Loucy (cell line): ENCODE results near the gene EPS8L3.

ENCODE experiments used
- H2AFZ ChIP-seq: fragments of 200-600 bp; sonication (generic); 2 replicates; pipeline ENCODE4 v1.6.0; 2016; ENCODE audit warnings: antibody characterized with exemption, mild to moderate bottlenecking, low read length, moderate library complexity
- H3F3A ChIP-seq: fragments of 200-600 bp; 2 replicates; pipeline ENCODE4 v1.6.0; 2016; ENCODE audit warnings: antibody characterized with exemption, low read depth, mild to moderate bottlenecking
- H3K27me3 ChIP-seq: fragments of 200-600 bp; sonication (generic); 2 replicates; pipeline ENCODE4 v1.6.1; 2014; ENCODE audit warnings: low read length, mild to moderate bottlenecking; ENCODE audit not compliant: insufficient read depth, poor library complexity, severe bottlenecking
- H3K36me3 ChIP-seq: fragments of 200-600 bp; sonication (generic); 2 replicates; pipeline ENCODE4 v1.6.1; 2016; ENCODE audit warnings: low read length; ENCODE audit not compliant: insufficient read depth
- H3K4me1 ChIP-seq: fragments of 200-600 bp; sonication (generic); 2 replicates; pipeline ENCODE4 v1.5.1; 2014; ENCODE audit warnings: low read length, mild to moderate bottlenecking; ENCODE audit not compliant: insufficient read depth, poor library complexity, severe bottlenecking
- H3K4me2 ChIP-seq: fragments of 200-600 bp; sonication (generic); 2 replicates; pipeline ENCODE4 v1.6.0; 2014; ENCODE audit warnings: antibody characterized with exemption, low read length, low read depth, mild to moderate bottlenecking; ENCODE audit not compliant: poor library complexity, severe bottlenecking
- H3K4me3 ChIP-seq: fragments of 200-600 bp; sonication (generic); 2 replicates; pipeline ENCODE4 v1.5.1; 2014; ENCODE audit warnings: low read length, mild to moderate bottlenecking, mixed read lengths; ENCODE audit not compliant: poor library complexity, severe bottlenecking
- H3K79me2 ChIP-seq: fragments of 200-600 bp; sonication (generic); 2 replicates; pipeline ENCODE4 v1.6.1; 2014; ENCODE audit warnings: low read length; ENCODE audit not compliant: insufficient read depth
- H3K9ac ChIP-seq: fragments of 200-600 bp; sonication (generic); 2 replicates; pipeline ENCODE4 v1.6.0; 2014; ENCODE audit warnings: mild to moderate bottlenecking, low read depth, low read length, moderate library complexity; ENCODE audit not compliant: poor library complexity, severe bottlenecking
- H3K9me2 ChIP-seq: fragments of 200-600 bp; sonication (generic); replicated peaks from 2 replicates; pipeline ENCODE4 v1.6.1; 2016; ENCODE audit warnings: low read depth, low read length, mixed read lengths
- H3K9me3 ChIP-seq: fragments of 200-600 bp; sonication (generic); 2 replicates; pipeline ENCODE4 v1.6.1; 2014; ENCODE audit warnings: mild to moderate bottlenecking, antibody characterized with exemption, low read length, low read depth; ENCODE audit not compliant: insufficient read depth
- H4K20me1 ChIP-seq: fragments of 200-600 bp; sonication (generic); 2 replicates; pipeline ENCODE4 v1.6.0; 2014; ENCODE audit warnings: antibody characterized with exemption, low read length, mild to moderate bottlenecking; ENCODE audit not compliant: insufficient read depth, poor library complexity, severe bottlenecking
- CTCF ChIP-seq: fragments of 200-600 bp; sonication (generic); conservative IDR thresholded peaks from 2 replicates; pipeline ENCODE4 v1.5.1; 2014; ENCODE audit warnings: mild to moderate bottlenecking, antibody characterized with exemption, low read length
- EZH2phosphoT487 ChIP-seq: fragments of 200-600 bp; IDR thresholded peaks from 2 replicates; pipeline ENCODE4 v1.6.1; 2018; ENCODE audit warnings: antibody characterized with exemption, mild to moderate bottlenecking, moderate library complexity, borderline replicate concordance

EPS8L3 gene

GRCh38 chr1:109802901-109803561 lies 39.3 kb upstream of the EPS8L3 start:
- Histone ChIP-seq H2AFZ (no peak overlapping the region), H3K79me2 (peaks cover 22% of the 10 kb centered on the region; the same call in 1 of the 2 replicates), H3K27me3 (no peaks in the 10 kb centered on the region), H4K20me1 (no peaks in the 10 kb centered on the region), H3K4me2 (peak overlapping the region; percentile 77), H3K36me3 (no peaks in the 10 kb centered on the region), H3K9me3 (no peaks in the 10 kb centered on the region), H3K4me3 (peak overlapping the region; percentile 70), H3K4me1 (peaks cover 87% of the 10 kb centered on the region), H3F3A (peaks cover 14% of the 10 kb centered on the region), H3K9ac (peak overlapping the region; percentile 90), H3K9me2 (no peaks in the 10 kb centered on the region)
- no peak for TF ChIP-seq EZH2phosphoT487
- no peak for TF ChIP-seq CTCF

GRCh38 chr1:109802136-109802900 lies 38.6 kb upstream of the EPS8L3 start:
- H3K9ac ChIP-seq = peak overlapping the region; percentile 90
- no peaks in the 10 kb centered on the region for H4K20me1 ChIP-seq
- no peak overlapping the region for H2AFZ ChIP-seq
- no peaks in the 10 kb centered on the region for H3K9me2 ChIP-seq
- H3K27me3 ChIP-seq = no peaks in the 10 kb centered on the region
- H3F3A ChIP-seq = peaks cover 14% of the 10 kb centered on the region
- H3K4me3 ChIP-seq = peak overlapping the region; percentile 70
- peak overlapping the region; percentile 77 for H3K4me2 ChIP-seq
- H3K4me1 ChIP-seq = peaks cover 87% of the 10 kb centered on the region
- no peaks in the 10 kb centered on the region for H3K36me3 ChIP-seq
- peaks cover 22% of the 10 kb centered on the region; the same call in 1 of the 2 replicates for H3K79me2 ChIP-seq
- TF ChIP-seq EZH2phosphoT487 = no peak
- no peak for TF ChIP-seq CTCF
- no peaks in the 10 kb centered on the region for H3K9me3 ChIP-seq

GRCh38 chr1:109801791-109802135 lies 38.0 kb upstream of the EPS8L3 start:
- Histone ChIP-seq H3K4me2 (peak overlapping the region; percentile 77), H3K9ac (peak overlapping the region; percentile 90), H3K4me1 (peaks cover 87% of the 10 kb centered on the region), H3K79me2 (peaks cover 22% of the 10 kb centered on the region; the same call in 1 of the 2 replicates), H3K9me2 (no peaks in the 10 kb centered on the region), H3K4me3 (peak overlapping the region; percentile 70), H3K27me3 (no peaks in the 10 kb centered on the region), H3K36me3 (no peaks in the 10 kb centered on the region), H3F3A (peaks cover 14% of the 10 kb centered on the region), H3K9me3 (no peaks in the 10 kb centered on the region), H4K20me1 (no peaks in the 10 kb centered on the region), H2AFZ (no peak overlapping the region)
- TF ChIP-seq EZH2phosphoT487 (no peak), CTCF (no peak)
